ENCODE measurements around the gene CHRM5.

Gene CHRM5

GRCh38 chr15:34010921-34011320 lies 42.6 kb downstream of the CHRM5 start:
- Histone ChIP-seq H3F3A (ENCODE audit: low read depth) (no peaks in the 10 kb centered on the region), H3K4me3 (ENCODE audit: low read length, poor library complexity, severe bottlenecking) (no peak overlapping the region), H3K9me3 (ENCODE audit: insufficient read depth, low read depth, low read length) (no peaks in the 10 kb centered on the region), H3K27me3 (ENCODE audit: insufficient read depth, low read length, poor library complexity, severe bottlenecking) (no peaks in the 10 kb centered on the region), H3K79me2 (ENCODE audit: insufficient read depth, low read length) (no peaks in the 10 kb centered on the region), H3K4me1 (ENCODE audit: insufficient read depth, low read length, poor library complexity, severe bottlenecking) (no peaks in the 10 kb centered on the region), H4K20me1 (ENCODE audit: insufficient read depth, low read length, poor library complexity, severe bottlenecking) (no peaks in the 10 kb centered on the region), H3K9ac (ENCODE audit: low read depth, low read length, poor library complexity, severe bottlenecking) (no peak overlapping the region), H3K36me3 (ENCODE audit: insufficient read depth, low read length) (no peaks in the 10 kb centered on the region), H3K4me2 (ENCODE audit: low read depth, low read length, poor library complexity, severe bottlenecking) (no peak overlapping the region), H3K9me2 (replicated peaks; ENCODE audit: low read depth, low read length) (no peaks in the 10 kb centered on the region), H2AFZ (ENCODE audit: low read length) (no peak overlapping the region)
- no peak for TF ChIP-seq EZH2phosphoT487 (IDR thresholded peaks at IDR 0.05; ENCODE audit: borderline replicate concordance)
- TF ChIP-seq, protein P1, sequence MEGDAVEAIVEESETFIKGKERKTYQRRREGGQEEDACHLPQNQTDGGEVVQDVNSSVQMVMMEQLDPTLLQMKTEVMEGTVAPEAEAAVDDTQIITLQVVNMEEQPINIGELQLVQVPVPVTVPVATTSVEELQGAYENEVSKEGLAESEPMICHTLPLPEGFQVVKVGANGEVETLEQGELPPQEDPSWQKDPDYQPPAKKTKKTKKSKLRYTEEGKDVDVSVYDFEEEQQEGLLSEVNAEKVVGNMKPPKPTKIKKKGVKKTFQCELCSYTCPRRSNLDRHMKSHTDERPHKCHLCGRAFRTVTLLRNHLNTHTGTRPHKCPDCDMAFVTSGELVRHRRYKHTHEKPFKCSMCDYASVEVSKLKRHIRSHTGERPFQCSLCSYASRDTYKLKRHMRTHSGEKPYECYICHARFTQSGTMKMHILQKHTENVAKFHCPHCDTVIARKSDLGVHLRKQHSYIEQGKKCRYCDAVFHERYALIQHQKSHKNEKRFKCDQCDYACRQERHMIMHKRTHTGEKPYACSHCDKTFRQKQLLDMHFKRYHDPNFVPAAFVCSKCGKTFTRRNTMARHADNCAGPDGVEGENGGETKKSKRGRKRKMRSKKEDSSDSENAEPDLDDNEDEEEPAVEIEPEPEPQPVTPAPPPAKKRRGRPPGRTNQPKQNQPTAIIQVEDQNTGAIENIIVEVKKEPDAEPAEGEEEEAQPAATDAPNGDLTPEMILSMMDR (conservative IDR thresholded peaks at IDR 0.05; ENCODE audit: low read length): no peak

DNA sequence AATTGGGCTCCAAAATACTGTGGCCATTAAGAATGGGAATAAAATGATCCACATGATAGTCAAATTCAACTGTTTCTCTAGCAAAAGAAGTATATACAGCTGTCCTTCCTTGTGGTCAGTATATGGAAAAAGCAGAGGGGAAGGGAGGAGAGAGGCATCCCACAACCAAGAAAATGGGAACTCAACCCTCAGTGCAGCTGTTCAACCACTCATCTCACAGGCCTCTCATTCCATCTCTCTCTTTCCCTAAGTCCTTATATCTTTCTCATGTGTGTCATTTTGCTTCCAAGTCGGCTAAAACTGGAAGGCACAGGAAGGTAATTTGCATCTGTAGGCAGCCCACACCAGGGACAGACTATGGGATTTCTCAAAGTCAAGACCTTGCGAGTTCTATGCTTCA lies 43.2 kb downstream of the CHRM5 start:
- Histone ChIP-seq H3F3A (ENCODE audit: low read depth) (no peaks in the 10 kb centered on the region), H3K4me2 (ENCODE audit: low read depth, low read length, poor library complexity, severe bottlenecking) (peak overlapping the region; percentile 3), H3K27me3 (ENCODE audit: insufficient read depth, low read length, poor library complexity, severe bottlenecking) (no peaks in the 10 kb centered on the region), H3K9me3 (ENCODE audit: insufficient read depth, low read depth, low read length) (no peaks in the 10 kb centered on the region), H4K20me1 (ENCODE audit: insufficient read depth, low read length, poor library complexity, severe bottlenecking) (no peaks in the 10 kb centered on the region), H2AFZ (ENCODE audit: low read length) (no peak overlapping the region), H3K4me3 (ENCODE audit: low read length, poor library complexity, severe bottlenecking) (no peak overlapping the region), H3K9me2 (replicated peaks; ENCODE audit: low read depth, low read length) (no peaks in the 10 kb centered on the region), H3K4me1 (ENCODE audit: insufficient read depth, low read length, poor library complexity, severe bottlenecking) (no peaks in the 10 kb centered on the region), H3K9ac (ENCODE audit: low read depth, low read length, poor library complexity, severe bottlenecking) (no peak overlapping the region), H3K36me3 (ENCODE audit: insufficient read depth, low read length) (no peaks in the 10 kb centered on the region), H3K79me2 (ENCODE audit: insufficient read depth, low read length) (no peaks in the 10 kb centered on the region)
- TF ChIP-seq, protein P1 (conservative IDR thresholded peaks at IDR 0.05; ENCODE audit: low read length): no peak
- TF ChIP-seq EZH2phosphoT487 (IDR thresholded peaks at IDR 0.05; ENCODE audit: borderline replicate concordance): no peak

DNA sequence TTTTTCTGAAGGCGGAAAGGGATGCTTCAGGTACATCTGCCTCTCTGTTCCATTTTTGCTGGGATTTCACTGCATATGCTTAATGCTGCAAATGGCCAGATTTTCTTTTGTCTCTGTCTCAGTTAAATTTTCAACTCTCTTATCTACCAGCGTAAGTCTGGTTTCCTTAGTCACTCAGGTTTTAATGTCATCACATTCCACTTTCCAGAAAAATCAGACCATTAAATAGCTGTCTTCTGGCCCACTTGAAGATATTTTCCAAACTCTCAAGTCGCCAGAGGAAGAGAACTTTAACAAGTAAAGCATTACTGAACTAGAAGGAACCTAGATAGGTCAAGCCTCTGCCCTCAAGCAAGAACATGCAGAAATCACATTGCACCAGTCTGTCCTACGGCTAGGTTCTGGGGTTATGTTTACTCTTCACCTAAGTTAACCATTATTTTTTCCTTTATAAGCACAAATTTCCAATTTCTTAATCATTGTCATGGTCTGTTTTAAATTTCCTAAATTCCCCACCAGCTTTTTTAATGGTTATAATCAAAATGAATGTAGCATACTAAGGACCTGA lies 44.2 kb downstream of the CHRM5 start:
- Histone ChIP-seq H3K36me3 (ENCODE audit: insufficient read depth, low read length) (no peaks in the 10 kb centered on the region), H3K79me2 (ENCODE audit: insufficient read depth, low read length) (no peaks in the 10 kb centered on the region), H3K27me3 (ENCODE audit: insufficient read depth, low read length, poor library complexity, severe bottlenecking) (no peaks in the 10 kb centered on the region), H3K9ac (ENCODE audit: low read depth, low read length, poor library complexity, severe bottlenecking) (no peak overlapping the region), H4K20me1 (ENCODE audit: insufficient read depth, low read length, poor library complexity, severe bottlenecking) (no peaks in the 10 kb centered on the region), H2AFZ (ENCODE audit: low read length) (no peak overlapping the region), H3K4me2 (ENCODE audit: low read depth, low read length, poor library complexity, severe bottlenecking) (no peak overlapping the region), H3K9me3 (ENCODE audit: insufficient read depth, low read depth, low read length) (no peaks in the 10 kb centered on the region), H3K4me3 (ENCODE audit: low read length, poor library complexity, severe bottlenecking) (no peak overlapping the region), H3K4me1 (ENCODE audit: insufficient read depth, low read length, poor library complexity, severe bottlenecking) (no peaks in the 10 kb centered on the region), H3F3A (ENCODE audit: low read depth) (no peaks in the 10 kb centered on the region), H3K9me2 (replicated peaks; ENCODE audit: low read depth, low read length) (no peaks in the 10 kb centered on the region)
- no peak for TF ChIP-seq EZH2phosphoT487 (IDR thresholded peaks at IDR 0.05; ENCODE audit: borderline replicate concordance)
- TF ChIP-seq, protein P1 (conservative IDR thresholded peaks at IDR 0.05; ENCODE audit: low read length): no peak
